ENCODE results near the gene TBC1D1. TPM values are rescaled to one million over a fixed set of nuclear protein-coding genes. Genes with fewer than 3 reads are reported as not detected.

The TBC1D1 gene
- total and polyA plus RNA-seq, 2 donors (not counting 3 experiments of a cell fraction or from before 2014, with no cell fraction given): 63.5 to 116 TPM

DNA sequence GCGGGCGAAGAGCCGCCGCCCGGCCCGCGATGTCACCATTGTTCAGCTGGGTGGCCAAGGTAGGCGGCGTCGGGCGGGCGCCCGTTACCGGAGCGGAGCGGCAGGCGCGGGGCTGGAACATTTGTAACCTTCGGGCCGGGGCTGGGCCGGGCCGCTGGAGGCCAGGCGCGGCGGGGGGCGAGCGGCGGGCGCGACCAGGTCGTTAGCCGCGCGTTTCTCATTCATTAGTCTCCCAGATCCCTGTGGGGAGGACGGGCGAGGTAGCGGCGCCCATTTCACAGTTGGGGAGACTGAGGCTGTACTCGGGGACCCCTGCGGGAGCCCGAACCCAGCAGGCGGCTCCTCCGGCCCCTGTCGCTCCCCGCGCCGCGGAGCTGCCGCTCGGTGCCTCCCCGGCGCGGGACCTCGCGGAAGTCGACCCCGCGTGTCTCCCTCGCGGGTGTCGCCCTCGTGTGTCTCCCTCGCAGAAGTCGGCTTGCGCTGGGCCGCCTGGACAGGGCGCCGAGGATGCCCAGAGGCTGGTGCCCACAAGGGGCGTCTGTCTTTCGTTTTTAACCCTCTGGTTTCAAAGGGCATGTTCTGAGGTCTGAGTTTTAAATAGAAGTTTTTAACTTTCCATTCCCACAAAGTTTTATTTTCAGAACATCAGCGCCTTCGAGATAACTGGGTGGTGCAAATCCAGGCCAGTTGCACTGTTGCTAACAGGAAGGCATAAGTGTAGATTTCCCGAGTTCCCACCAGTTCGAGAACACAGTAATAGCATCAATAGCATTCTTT is 86.8 kb downstream of the TBC1D1 start:
- no peaks in the 10 kb centered on the region for H3K9me3 ChIP-seq (replicated peaks; ENCODE audit: control insufficient read depth, insufficient read depth, low read length)
- H3K9ac ChIP-seq (replicated peaks; ENCODE audit: extremely low read depth, insufficient read depth, low read length): peak overlapping the region; percentile 89
- dilution Hi-C loops (cut with MboI; ENCODE audit: extremely low pct_ligation_motif_present, low sequenced_read_pairs) (no loop called here), intact Hi-C loops (cut with micrococcal nuclease) (loop anchor here (1.0 to 5.0 kb wide), 6 partner anchors 58 to 374 kb away; partner anchors contain the start of genes RELL1 and TBC1D1)
- peak overlapping the region; percentile 86 for H3K4me2 ChIP-seq (ENCODE audit: insufficient read depth, low read length)
- H4K20me1 ChIP-seq (replicated peaks; ENCODE audit: control insufficient read depth, extremely low read depth, insufficient read depth, low read length): no peaks in the 10 kb centered on the region
- no peaks in the 10 kb centered on the region for H3K36me3 ChIP-seq (ENCODE audit: control insufficient read depth in 2 of 2, extremely low read depth in 1 of 2, insufficient read depth in 2 of 2, low read length in 2 of 2)
- BruUV-seq (replicated peaks): no TSS peak
- POLR2A ChIA-PET: no interaction called here
- CTCF ChIA-PET: interaction anchor here (1.0 to 3.2 kb wide), 9 partner anchors 11 to 176 kb away, joined by 3 to 17 read pairs (median 5); no protein-coding TSS in a partner anchor
- H3K27me3 ChIP-seq (ENCODE audit: control insufficient read depth in 2 of 2, insufficient read depth in 2 of 2, low read length in 2 of 2): no peaks in the 10 kb centered on the region
- FAIRE-seq (peak; percentile 79), DNase-seq (ENCODE audit: low read depth, low spot score) (peak; percentile 69)
- H3K27ac ChIP-seq (ENCODE audit: insufficient read depth, low read depth, low read length): peak overlapping the region; percentile 83
- H3K4me1 ChIP-seq (ENCODE audit: control insufficient read depth, extremely low read depth, insufficient read depth, low read length): peaks cover 13% of the 10 kb centered on the region
- H3K4me3 ChIP-seq (replicated peaks in 1 of 3; ENCODE audit: insufficient read depth in 1 of 3, low read depth in 1 of 3, low read length in 3 of 3): peak overlapping the region; percentile 21 to 77 (median 74)
- H3K9me1 ChIP-seq (replicated peaks; ENCODE audit: control insufficient read depth, extremely low read depth, insufficient read depth, low read length): no peaks in the 10 kb centered on the region
- TF ChIP-seq POLR2AphosphoS5 (IDR thresholded peaks at IDR 0.05; ENCODE audit: insufficient read depth, low read depth, low read length): peak; percentile 33
- no peak for TF ChIP-seq POLR2A (IDR thresholded peaks at IDR 0.05; ENCODE audit: low read depth, low read length)
- TF ChIP-seq, protein P1, sequence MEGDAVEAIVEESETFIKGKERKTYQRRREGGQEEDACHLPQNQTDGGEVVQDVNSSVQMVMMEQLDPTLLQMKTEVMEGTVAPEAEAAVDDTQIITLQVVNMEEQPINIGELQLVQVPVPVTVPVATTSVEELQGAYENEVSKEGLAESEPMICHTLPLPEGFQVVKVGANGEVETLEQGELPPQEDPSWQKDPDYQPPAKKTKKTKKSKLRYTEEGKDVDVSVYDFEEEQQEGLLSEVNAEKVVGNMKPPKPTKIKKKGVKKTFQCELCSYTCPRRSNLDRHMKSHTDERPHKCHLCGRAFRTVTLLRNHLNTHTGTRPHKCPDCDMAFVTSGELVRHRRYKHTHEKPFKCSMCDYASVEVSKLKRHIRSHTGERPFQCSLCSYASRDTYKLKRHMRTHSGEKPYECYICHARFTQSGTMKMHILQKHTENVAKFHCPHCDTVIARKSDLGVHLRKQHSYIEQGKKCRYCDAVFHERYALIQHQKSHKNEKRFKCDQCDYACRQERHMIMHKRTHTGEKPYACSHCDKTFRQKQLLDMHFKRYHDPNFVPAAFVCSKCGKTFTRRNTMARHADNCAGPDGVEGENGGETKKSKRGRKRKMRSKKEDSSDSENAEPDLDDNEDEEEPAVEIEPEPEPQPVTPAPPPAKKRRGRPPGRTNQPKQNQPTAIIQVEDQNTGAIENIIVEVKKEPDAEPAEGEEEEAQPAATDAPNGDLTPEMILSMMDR (IDR thresholded peaks at IDR 0.05; ENCODE audit: extremely low read depth in 1 of 2, insufficient read depth in 1 of 2, low read depth in 1 of 2, low read length in 2 of 2): peak; percentile 52 to 82
- peaks cover 26% of the 10 kb centered on the region for H3K79me2 ChIP-seq (ENCODE audit: control insufficient read depth, insufficient read depth, low read length)
- H2AFZ ChIP-seq (ENCODE audit: low read depth, low read length): peak overlapping the region; percentile 75

All from endothelial cell of umbilical vein (primary cell).